ENCODE results near the gene PLOD1. TPM values are rescaled to one million over a fixed set of nuclear protein-coding genes. Genes with fewer than 3 reads are reported as not detected.

The PLOD1 gene
- total RNA-seq, 1 donor from 2014 or later, result 110 TPM

DNA sequence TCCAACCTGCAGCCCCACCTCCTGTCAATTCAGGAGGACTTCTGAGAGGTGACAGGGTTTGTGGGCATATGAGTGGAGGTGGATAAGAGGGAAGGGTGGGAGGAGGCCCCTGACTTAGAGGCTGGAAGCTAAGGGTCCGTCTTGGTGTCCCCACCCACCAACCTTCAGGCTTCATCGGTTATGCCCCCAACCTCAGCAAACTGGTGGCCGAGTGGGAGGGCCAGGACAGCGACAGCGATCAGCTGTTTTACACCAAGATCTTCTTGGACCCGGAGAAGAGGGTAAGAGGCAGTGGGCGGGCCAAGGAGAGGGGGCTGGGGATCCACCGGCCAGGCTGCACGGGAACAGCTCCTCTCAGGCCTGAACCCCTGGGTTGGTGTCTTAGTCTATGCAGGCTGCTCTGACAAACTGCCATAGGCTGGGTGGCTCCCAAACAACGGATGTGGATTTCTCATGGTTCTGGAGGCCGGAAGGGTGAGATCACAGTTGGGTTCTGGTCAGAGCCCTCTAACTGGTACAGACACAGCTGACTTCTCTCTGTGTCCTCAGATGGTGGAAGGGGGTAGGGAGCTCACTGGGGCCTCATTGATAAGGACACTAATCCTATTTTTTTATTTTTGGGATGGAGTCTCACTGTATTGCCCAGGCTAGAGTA is 18.1 kb downstream of the PLOD1 start:
- Mint-ChIP-seq H3K4me1 (ENCODE audit: unreplicated experiment) (no peaks in the 10 kb centered on the region), H3K9me3 (no peaks in the 10 kb centered on the region), H3K36me3 (peaks cover 15% of the 10 kb centered on the region), H3K27ac (no peak overlapping the region), H3K4me3 (no peak overlapping the region), H3K27me3 (no peaks in the 10 kb centered on the region)
- no peak for TF ChIP-seq CTCF (conservative IDR thresholded peaks at IDR 0.05)
- no peak for DNase-seq (ENCODE audit: extremely low spot score, unreplicated experiment)

- no peak for DNase-seq (ENCODE audit: extremely low spot score, unreplicated experiment)
- Mint-ChIP-seq H3K36me3 (peaks cover 8% of the 10 kb centered on the region), H3K27me3 (no peaks in the 10 kb centered on the region), H3K4me1 (ENCODE audit: unreplicated experiment) (no peaks in the 10 kb centered on the region), H3K4me3 (no peak overlapping the region), H3K27ac (no peak overlapping the region), H3K9me3 (no peaks in the 10 kb centered on the region)
- TF ChIP-seq CTCF (conservative IDR thresholded peaks at IDR 0.05), result no peak
Observed at GRCh38 chr1:11955221-11955620, 20.7 kb downstream of the PLOD1 start.

- no peaks in the 10 kb centered on the region for H3K27me3 Mint-ChIP-seq
- no peak overlapping the region for H3K27ac Mint-ChIP-seq
- H3K36me3 Mint-ChIP-seq, result peaks cover 5% of the 10 kb centered on the region
- DNase-seq (ENCODE audit: extremely low spot score, unreplicated experiment), result no peak
- no peak for TF ChIP-seq CTCF (conservative IDR thresholded peaks at IDR 0.05)
- no peaks in the 10 kb centered on the region for H3K9me3 Mint-ChIP-seq
- H3K4me3 Mint-ChIP-seq, result no peak overlapping the region
- H3K4me1 Mint-ChIP-seq (ENCODE audit: unreplicated experiment), result no peaks in the 10 kb centered on the region
Observed at GRCh38 chr1:11957398-11957797, 22.9 kb downstream of the PLOD1 start.

DNA sequence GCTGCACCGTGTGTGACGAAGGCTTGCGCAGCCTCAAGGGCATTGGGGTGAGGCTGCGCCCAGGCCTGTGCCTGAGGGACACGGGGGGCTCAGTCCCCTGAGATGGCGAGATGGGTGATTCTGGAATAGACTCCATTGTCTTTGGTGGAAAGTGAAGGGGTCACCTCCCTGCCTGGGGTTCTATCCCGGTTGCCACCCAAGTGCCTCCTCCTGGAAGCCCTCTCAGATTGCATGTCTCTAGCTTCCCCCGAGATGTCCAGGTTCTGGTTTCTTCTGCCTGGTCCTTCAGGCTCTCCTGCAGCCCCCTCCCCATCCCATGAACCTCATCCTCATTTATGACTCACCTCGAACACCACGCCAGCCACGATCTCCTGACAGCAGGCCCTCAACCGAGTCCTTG is 23.4 kb downstream of the PLOD1 start:
- H3K27ac Mint-ChIP-seq, result no peak overlapping the region
- peaks cover 5% of the 10 kb centered on the region for H3K36me3 Mint-ChIP-seq
- no peaks in the 10 kb centered on the region for H3K9me3 Mint-ChIP-seq
- no peaks in the 10 kb centered on the region for H3K4me1 Mint-ChIP-seq (ENCODE audit: unreplicated experiment)
- no peak overlapping the region for H3K4me3 Mint-ChIP-seq
- H3K27me3 Mint-ChIP-seq, result no peaks in the 10 kb centered on the region
- TF ChIP-seq CTCF (conservative IDR thresholded peaks at IDR 0.05), result no peak
- DNase-seq (ENCODE audit: extremely low spot score, unreplicated experiment), result no peak

GRCh38 chr1:11960276-11960675 is 25.8 kb downstream of the PLOD1 start:
- Mint-ChIP-seq H3K27ac (no peak overlapping the region), H3K36me3 (peaks cover 5% of the 10 kb centered on the region), H3K4me3 (no peak overlapping the region)

More at GRCh38 chr1:11960276-11960675, 25.8 kb downstream of the PLOD1 start:
- DNase-seq (ENCODE audit: extremely low spot score, unreplicated experiment), result no peak
- Mint-ChIP-seq H3K27me3 (no peaks in the 10 kb centered on the region), H3K4me1 (ENCODE audit: unreplicated experiment) (no peaks in the 10 kb centered on the region), H3K9me3 (no peaks in the 10 kb centered on the region)
- TF ChIP-seq CTCF (conservative IDR thresholded peaks at IDR 0.05), result no peak
